H1 (cell line): ENCODE data around the gene C18orf54.

Experiments
- CTCF ChIP-seq, 3 experiments: IDR thresholded peaks; 1 replicate in 2 of 3; 2 replicates in 1 of 3; pipeline versions ENCODE4 v1.5.1 to v1.6.1; 2011; ENCODE audit warnings: low read length in 3 of 3, mild to moderate bottlenecking in 3 of 3, inconsistent platforms in 2 of 3, low read depth in 1 of 3, moderate library complexity in 1 of 3; ENCODE audit not compliant: insufficient read depth in 1 of 3; ENCODE audit errors: control extremely low read depth in 1 of 3
- POLR2A ChIP-seq, 2 experiments: IDR thresholded peaks; 1 replicate in 1 of 2; 2 replicates in 1 of 2; pipeline ENCODE4 v1.6.1; 2011; ENCODE audit warnings: low read depth in 2 of 2, low read length in 2 of 2, mild to moderate bottlenecking in 2 of 2; ENCODE audit errors: control extremely low read depth in 1 of 2
- POLR2AphosphoS5 ChIP-seq: IDR thresholded peaks from 2 replicates; pipeline ENCODE4 v1.6.1; 2011; ENCODE audit warnings: low read depth, low read length

DNA sequence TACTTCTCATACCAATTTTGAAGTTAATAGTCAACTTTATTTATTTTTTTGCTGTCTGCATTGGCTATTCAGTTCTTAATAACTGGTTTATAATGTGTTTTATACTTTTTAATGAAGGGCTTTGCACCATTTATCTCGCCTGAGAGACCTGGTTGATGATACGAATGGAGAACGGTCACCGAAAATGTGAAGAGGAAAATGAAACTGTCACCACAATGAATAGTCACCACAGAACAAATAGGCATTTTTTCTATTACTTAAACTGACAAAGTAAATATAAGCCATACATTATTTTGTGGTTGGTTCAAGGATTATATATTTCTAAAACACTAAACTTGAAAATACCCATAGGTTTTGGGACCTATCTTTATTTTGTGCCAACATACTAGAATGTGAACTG is 20.4 kb downstream of the C18orf54 start:
- TF ChIP-seq POLR2A (IDR thresholded peaks at IDR 0.05; ENCODE audit: control extremely low read depth in 1 of 2, low read depth in 2 of 2, low read length in 2 of 2) (no peak), POLR2AphosphoS5 (no peak), CTCF (IDR thresholded peaks at IDR 0.05; ENCODE audit: control extremely low read depth in 1 of 3, insufficient read depth in 1 of 3, low read depth in 1 of 3, low read length in 3 of 3) (no peak)
